Activated CD4-positive, CD25-positive, alpha-beta regulatory T cell (primary cell): ENCODE data around the gene MTMR3.
"Not testable (repeated sequence)": the region's sequence is repeated elsewhere in the genome, so short reads cannot be mapped to it uniquely, and the experiment has no call there.

Source experiments
- DNase-seq, 4 experiments: peaks; one replicate each; lab custom pipeline; 2025; lab: John Stamatoyannopoulos, UW

The MTMR3 gene

GRCh38 chr22:30054764-30055069 lies 171.7 kb downstream of the MTMR3 start:
- DNase-seq: no peak

- DNase-seq: no peak
Observed at GRCh38 chr22:30056015-30056414, 173.0 kb downstream of the MTMR3 start.

- no peak for DNase-seq
Observed at GRCh38 chr22:30057375-30057774, 174.4 kb downstream of the MTMR3 start.

GRCh38 chr22:30059346-30060020 lies 176.5 kb downstream of the MTMR3 start:
- DNase-seq: not testable (repeated sequence)

- not testable (repeated sequence) for DNase-seq
Observed at GRCh38 chr22:30061094-30061493, 178.1 kb downstream of the MTMR3 start.

- DNase-seq: no peak
Observed at GRCh38 chr22:30062259-30062658, 179.3 kb downstream of the MTMR3 start.

- DNase-seq: no peak
Observed at GRCh38 chr22:30062950-30063349, 180.0 kb downstream of the MTMR3 start.

GRCh38 chr22:30064172-30064571 lies 181.2 kb downstream of the MTMR3 start:
- no peak for DNase-seq

GRCh38 chr22:30073743-30074142 lies 190.8 kb downstream of the MTMR3 start:
- DNase-seq: no peak

GRCh38 chr22:30074147-30074546 lies 191.2 kb downstream of the MTMR3 start:
- DNase-seq: no peak

GRCh38 chr22:30074994-30075393 lies 192.0 kb downstream of the MTMR3 start:
- DNase-seq: no peak

GRCh38 chr22:30077279-30077880 lies 194.4 kb downstream of the MTMR3 start:
- DNase-seq: no peak

GRCh38 chr22:30078320-30079311 lies 195.6 kb downstream of the MTMR3 start:
- DNase-seq: no peak

- DNase-seq: no peak
Observed at GRCh38 chr22:30079952-30080533, 197.1 kb downstream of the MTMR3 start, which contains the start of gene HORMAD2. TSS of gene HORMAD2 (plus strand) at chr22:30080464. CDS start at chr22:30093953, 13,489 bp downstream.
